ENCODE measurements around the gene UCHL1.

- no peak for TF ChIP-seq SIN3A (IDR thresholded peaks at IDR 0.05; ENCODE audit: borderline replicate concordance, insufficient read depth, low read length)
- TF ChIP-seq POLR2AphosphoS5 (IDR thresholded peaks at IDR 0.05; ENCODE audit: low read depth, low read length): no peak
- TF ChIP-seq TAF1 (IDR thresholded peaks at IDR 0.05; ENCODE audit: borderline replicate concordance, insufficient read depth, low read length): no peak
- no peak for TF ChIP-seq REST (IDR thresholded peaks at IDR 0.05; ENCODE audit: insufficient read depth in 1 of 2, low read depth in 2 of 2, low read length in 2 of 2)
- TF ChIP-seq FOXP2 (optimal IDR thresholded peaks at IDR 0.05; ENCODE audit: borderline replicate concordance, extremely low read depth, extremely low read length, insufficient read depth): no peak
Observed at GRCh38 chr4:41211951-41212615, 44.6 kb upstream of the UCHL1 start.

Measured in PFSK-1 (cell line).